ENCODE data around the gene LRRC14B. TPM values are rescaled to one million over a fixed set of nuclear protein-coding genes. Genes with fewer than 3 reads are reported as not detected.

The LRRC14B gene
- polyA plus RNA-seq, 3 donors: not detected

Small RNA genes lying within 50 kb of the gene (small RNA-seq; reads per million reads assigned to genes)
- gene RF00019 (ENCODE audit: insufficient read length, low read depth): not detected

Other genes with a start within 250 kb of the LRRC14B start
- gene PLEKHG4B, start 99.3 kb upstream of the LRRC14B start, polyA plus RNA-seq: not detected
- 1 to 10 TPM in 1 of 3 donors, under 1 TPM in 2; 0.68 to 1.5 (median 0.85) TPM for gene CCDC127, start 26.7 kb downstream of the LRRC14B start, polyA plus RNA-seq
- gene SDHA, start 26.8 kb downstream of the LRRC14B start, polyA plus RNA-seq: 10 to 100 TPM; 55.0 to 98.0 (median 91.5) TPM
- 100 to 1,000 TPM; 151 to 219 (median 212) TPM for gene PDCD6, start 80.2 kb downstream of the LRRC14B start, polyA plus RNA-seq
- gene AHRR, start 130.2 kb downstream of the LRRC14B start, polyA plus RNA-seq: under 1 TPM in 2 of 3 donors, not detected in 1; 0.15 TPM

Measured in CD14-positive monocyte (primary cell).